Femur (tissue), 1 donor: ENCODE data around the gene NCOR1.
"Not testable (repeated sequence)": the region's sequence is repeated elsewhere in the genome, so short reads cannot be mapped to it uniquely, and the experiment has no call there.

Experiments
- DNase-seq: peaks from one replicate; pipeline ENCODE4 v3.0.0-alpha.2; 2017

NCOR1 gene

DNA sequence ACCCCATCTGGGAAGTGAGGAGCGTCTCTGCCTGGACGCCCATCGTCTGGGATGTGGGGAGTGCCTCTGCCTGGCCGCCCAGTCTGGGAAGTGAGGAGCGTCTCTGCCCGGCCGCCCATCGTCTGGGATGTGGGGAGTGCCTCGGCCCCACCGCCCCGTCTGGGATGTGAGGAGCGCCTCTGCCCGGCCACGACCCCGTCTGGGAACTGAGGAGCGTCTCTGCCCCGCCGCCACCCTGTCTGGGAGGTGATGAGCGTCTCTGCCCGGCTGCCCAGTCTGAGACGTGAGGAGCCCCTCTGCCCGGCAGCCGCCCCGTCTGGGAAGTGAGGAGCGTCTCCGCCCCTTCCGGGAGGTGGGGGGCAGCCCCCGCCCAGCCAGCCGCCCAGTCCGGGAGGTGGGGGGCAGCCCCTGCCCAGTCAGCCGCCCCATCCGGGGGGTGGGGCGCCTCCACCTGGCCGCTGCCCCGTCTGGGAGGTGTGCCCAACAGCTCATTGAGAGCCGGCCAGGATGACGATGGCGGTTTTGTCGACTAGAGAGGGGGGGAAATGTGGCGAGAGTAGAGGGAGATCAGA, 69.9 kb downstream of the NCOR1 start:
- not testable (repeated sequence) for DNase-seq

GRCh38 chr17:16141685-16142084, 73.6 kb downstream of the NCOR1 start:
- DNase-seq, result no peak

DNA sequence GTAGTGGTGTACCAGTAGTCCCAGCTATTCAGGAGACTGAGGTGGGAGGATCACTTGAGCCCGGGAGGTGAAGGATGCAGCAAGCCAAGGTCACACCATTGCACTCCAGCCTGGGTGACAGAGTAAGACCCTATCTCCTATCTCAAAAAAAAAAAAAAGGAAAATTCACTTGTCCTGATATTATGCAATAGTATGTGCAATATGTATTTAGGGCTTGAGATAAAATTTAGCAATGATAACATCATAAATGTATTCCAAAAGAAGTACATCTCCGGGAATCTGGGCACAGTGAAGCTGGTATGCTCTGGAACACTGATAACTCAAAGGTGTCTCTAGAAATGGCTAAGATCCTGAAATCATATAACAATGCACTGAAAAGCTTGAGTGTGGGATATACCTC, 74.5 kb downstream of the NCOR1 start:
- no peak for DNase-seq

DNA sequence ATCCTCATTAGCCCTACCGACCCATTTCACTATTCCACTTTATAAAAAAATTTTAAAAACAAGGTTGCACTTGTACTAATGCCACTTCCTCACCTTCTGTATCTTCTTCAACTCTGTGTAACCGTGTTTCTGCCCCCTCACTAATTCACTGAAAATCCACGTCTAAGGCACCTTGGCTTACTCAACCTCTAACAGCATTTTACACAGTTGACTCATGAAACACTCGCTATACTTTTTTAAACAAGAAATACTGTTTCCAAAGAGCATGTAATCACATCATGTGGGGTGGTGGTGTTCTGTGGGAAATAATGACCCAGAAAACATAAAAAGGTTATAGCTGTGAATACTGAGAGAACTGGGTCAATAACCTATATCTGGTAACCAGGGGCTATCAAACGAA, 79.9 kb downstream of the NCOR1 start:
- no peak for DNase-seq

GRCh38 chr17:16131593-16131992, 83.7 kb downstream of the NCOR1 start:
- no peak for DNase-seq

GRCh38 chr17:16129441-16130205, 85.7 kb downstream of the NCOR1 start:
- DNase-seq, result no peak

DNA sequence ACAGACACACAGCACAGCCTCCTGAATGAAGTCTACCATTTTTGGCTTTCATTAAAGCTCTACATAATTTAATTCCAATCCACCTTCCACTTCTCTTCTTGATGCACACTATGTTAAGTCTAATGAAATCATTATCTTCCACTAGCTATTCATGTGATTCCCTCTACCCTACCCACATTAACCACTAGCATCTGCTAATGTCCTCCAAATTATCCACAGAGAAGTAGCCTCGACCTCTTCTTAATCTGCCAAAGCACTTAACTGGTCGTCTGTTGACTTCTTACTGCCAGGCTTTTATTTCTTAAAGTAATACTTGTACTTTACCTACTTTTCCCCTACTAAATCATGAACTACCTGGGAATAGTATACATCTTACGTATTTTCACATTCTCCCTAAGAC, 91.8 kb downstream of the NCOR1 start:
- no peak for DNase-seq

DNA sequence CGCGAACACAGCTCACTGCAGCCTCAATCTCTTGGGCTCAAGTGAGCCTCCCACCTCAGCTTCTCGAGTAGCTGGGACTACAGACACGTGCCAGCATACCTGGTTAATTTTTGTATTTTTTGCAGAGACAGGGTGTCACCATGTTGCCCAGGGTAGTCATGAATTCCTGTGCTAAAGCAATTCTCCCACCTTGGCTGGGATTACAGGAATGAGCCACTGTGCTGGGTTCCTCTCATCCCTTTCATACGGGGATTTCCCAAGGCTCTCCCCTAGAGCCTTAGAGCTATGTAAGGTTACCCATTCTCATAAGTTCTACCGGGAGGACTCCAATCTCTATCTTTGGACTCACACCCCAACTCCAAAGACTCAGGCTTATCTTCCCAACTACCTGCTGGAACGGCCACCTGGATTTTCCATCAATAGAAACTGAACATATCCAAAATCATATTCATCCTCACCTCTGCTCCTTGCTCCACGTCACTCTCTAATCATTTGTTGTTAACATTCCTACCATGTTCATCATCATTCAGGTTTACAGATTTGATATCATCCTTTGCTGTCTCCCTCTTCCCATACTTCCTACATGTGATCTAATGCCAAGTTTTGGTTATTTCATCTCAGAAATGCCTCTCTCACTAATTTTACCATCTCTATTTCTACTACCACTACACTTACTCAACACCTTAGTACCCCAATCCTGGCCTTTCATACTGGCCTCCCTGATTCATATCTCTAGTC, 92.5 kb downstream of the NCOR1 start:
- no peak for DNase-seq

DNA sequence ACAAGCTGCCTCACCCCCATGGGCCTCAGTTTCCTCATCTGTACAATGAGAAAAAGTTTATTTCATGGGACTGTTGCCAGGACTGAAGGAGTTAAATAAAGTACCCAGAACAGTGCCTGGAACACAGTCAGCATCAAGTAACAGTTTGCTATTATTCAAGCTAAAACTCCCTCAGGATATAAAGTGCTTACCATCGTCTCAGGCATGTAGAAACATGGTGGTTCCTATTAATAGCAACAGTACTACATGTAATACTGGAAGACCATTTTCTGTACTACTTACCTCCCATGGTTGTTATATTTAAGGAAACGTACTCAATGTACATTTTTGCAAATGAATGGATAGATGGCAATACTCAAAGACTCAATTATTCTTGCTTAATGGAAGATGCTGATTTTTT, 93.4 kb downstream of the NCOR1 start:
- no peak for DNase-seq

GRCh38 chr17:16120937-16121336, 94.4 kb downstream of the NCOR1 start:
- DNase-seq, result no peak

- DNase-seq, result no peak
Measured at GRCh38 chr17:16117149-16117548, 98.2 kb downstream of the NCOR1 start.

GRCh38 chr17:16115077-16115698, 100.1 kb downstream of the NCOR1 start:
- DNase-seq, result not testable (repeated sequence)

DNA sequence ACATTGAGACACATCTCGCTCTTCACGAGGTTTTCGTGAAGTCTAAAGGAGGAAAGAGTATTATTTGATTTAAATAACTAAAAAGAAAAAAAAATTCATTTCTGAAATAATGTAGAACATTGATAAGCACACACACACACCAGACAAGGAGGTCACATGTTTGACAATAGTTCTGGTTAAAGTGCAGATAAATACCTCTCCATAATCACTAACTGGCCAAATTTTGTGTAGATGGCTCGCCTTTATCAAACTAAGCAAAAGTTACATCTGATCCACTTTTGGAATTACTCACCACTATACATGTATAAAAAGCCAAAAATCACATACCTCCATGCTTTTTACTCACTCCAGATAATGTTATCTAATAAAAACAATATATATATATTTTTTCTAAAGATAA, 106.5 kb downstream of the NCOR1 start:
- no peak for DNase-seq

- DNase-seq, result no peak
Measured at GRCh38 chr17:16108386-16108785, 106.9 kb downstream of the NCOR1 start.

DNA sequence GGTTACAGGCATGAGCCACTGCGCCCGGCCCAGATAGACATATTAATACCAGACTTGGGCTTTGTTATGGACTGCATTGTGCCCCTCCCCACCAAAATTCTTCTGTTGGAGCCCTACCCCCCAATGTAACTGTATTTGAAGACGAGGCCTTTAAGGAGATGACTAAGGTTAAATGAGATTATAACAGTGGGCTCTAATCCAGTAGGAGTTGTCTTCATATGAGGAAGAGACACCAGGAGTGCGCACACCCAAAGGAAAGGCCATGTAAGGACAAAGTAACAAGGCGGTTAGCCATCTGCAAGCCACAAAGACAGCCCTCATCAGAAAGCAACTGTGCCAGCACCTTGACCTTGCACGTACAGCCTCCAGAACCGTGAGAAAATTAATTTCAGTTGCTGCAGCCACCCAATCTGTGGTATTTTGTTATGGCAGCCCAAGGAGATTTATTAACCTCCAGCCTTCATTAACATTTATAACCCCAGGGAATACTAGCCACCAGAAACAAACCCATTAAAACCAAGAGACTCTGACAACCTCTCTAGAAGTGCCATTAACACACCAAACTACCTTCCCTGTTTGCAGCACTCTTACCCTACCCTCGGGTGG, 108.1 kb downstream of the NCOR1 start:
- no peak for DNase-seq

- DNase-seq, result peak; percentile 21
Measured at GRCh38 chr17:16106161-16106891, 109.0 kb downstream of the NCOR1 start.

DNA sequence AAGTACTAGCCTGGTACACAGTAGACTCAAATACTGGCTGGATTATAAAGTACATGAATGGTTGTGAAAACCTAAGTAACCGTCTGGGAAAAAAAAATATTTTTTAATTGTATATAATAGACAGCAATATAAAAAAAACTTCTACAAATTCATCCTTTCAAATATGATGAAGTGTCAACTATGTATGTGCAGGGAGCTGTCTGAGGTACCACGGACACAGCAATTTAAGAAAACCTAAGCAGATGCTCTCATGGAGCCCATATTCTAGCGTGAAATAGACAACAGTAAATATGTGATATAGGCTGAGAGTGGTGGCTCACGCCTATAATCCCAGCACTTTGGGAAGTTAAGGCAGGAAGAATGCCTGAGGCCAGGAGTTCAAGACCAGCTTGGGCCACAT, 111.1 kb downstream of the NCOR1 start:
- DNase-seq, result no peak

DNA sequence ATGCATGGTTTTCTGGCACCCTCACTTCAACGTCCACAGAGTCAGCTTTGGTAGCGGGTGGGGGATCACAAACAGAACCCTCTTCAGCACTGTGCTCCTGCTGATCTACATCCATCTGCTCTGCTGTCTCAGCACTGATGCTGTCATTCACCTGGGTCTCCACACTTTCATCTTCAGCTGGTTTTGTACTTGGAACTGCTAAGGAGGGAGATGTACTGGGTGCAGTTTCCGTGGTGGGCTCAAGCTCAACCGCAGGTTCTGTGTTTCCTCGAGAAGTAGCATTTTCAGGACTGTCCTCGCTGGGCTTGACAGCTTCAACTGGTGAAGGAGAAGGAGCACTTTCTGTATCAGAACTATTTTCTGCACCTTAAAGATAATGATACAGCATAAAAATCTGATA, 113.9 kb downstream of the NCOR1 start:
- no peak for DNase-seq

GRCh38 chr17:16100737-16101400, 114.5 kb downstream of the NCOR1 start:
- no peak for DNase-seq

DNA sequence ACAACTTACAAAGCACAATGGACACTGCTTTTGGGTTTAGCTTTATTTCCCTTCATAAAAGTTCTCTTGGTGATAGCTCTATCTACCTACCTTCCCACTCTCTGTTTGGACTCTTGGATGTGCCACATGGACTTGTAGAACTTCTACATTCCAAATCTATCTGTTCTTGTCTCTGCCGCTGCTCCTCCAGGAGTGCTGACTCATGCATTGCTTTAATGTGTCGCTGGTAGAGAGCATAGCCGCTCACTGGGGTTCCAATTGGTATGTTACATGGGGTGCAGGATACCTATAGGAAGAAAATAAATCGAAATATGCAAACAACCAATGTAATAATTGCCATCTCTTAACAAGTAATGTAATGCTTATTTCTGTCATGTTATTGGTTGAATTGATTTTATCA, 123.6 kb downstream of the NCOR1 start:
- no peak for DNase-seq

DNA sequence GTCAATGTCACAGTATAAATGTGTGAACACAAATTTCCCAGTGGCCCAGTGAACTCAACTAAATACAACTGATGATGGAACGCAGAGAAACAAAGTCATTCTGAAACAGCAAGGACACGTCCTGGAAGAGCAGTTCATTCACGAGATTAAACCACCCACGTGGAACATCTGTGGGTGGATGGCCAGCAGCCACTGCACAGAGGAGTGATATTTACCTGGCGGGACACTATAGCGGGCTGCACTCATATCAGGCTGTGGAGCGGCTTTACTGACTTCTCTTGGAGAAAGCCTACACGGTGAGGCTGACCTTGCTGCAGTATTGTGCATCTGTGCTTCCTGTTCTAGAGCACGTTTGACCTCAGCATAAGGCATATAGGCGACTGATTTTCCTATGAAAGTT, 128.4 kb downstream of the NCOR1 start:
- DNase-seq, result no peak
